GM12878 (cell line): ENCODE measurements around the gene SERTM2.
"Not testable (repeated sequence)": the region's sequence is repeated elsewhere in the genome, so short reads cannot be mapped to it uniquely, and the experiment has no call there.

Experiments used
- CHD1 ChIP-seq: IDR thresholded peaks from 2 replicates; pipeline ENCODE4 v1.6.1; 2012; ENCODE audit warnings: low read depth, low read length, improper control_type of control experiment
- CHD2 ChIP-seq: IDR thresholded peaks from 2 replicates; pipeline ENCODE4 v1.6.1; 2011; ENCODE audit warnings: low read depth, low read length, improper control_type of control experiment, borderline replicate concordance
- CTCF ChIP-seq, 3 experiments: IDR thresholded peaks in 2 of 3; conservative IDR thresholded peaks in 1 of 3; 2 replicates each; pipeline ENCODE4 v1.5.1; 2011; ENCODE audit warnings: low read depth in 3 of 3, low read length in 3 of 3, mild to moderate bottlenecking in 3 of 3, control low read depth in 2 of 3, moderate library complexity in 2 of 3, inconsistent platforms in 1 of 3, mixed read lengths in 1 of 3; ENCODE audit not compliant: control insufficient read depth in 2 of 3, insufficient read depth in 1 of 3; ENCODE audit errors: extremely low read depth in 1 of 3
- ELK1 ChIP-seq: IDR thresholded peaks from 2 replicates; pipeline ENCODE4 v1.6.1; 2012; ENCODE audit warnings: low read depth, low read length, improper control_type of control experiment
- EZH2 ChIP-seq: IDR thresholded peaks from 2 replicates; pipeline ENCODE4 v1.6.1; 2012; ENCODE audit warnings: low read depth, mild to moderate bottlenecking, control low read depth, inconsistent platforms, low read length, borderline replicate concordance; ENCODE audit not compliant: control insufficient read depth
- GABPA ChIP-seq: IDR thresholded peaks from 2 replicates; pipeline ENCODE4 v1.6.1; 2014; ENCODE audit warnings: antibody characterized with exemption, low read depth, mild to moderate bottlenecking, inconsistent platforms
- MYC ChIP-seq: IDR thresholded peaks from 2 replicates; pipeline ENCODE4 v1.6.1; 2011; ENCODE audit warnings: mild to moderate bottlenecking, low read length, moderate library complexity, inconsistent platforms; ENCODE audit not compliant: insufficient read depth, insufficient replicate concordance, insufficient read length, severe bottlenecking
- POLR2A ChIP-seq: IDR thresholded peaks from 2 replicates; pipeline ENCODE4 v1.6.1; 2011; ENCODE audit warnings: low read depth, mild to moderate bottlenecking, low read length
- POLR2AphosphoS5 ChIP-seq: IDR thresholded peaks from 2 replicates; pipeline ENCODE4 v1.6.1; 2011; ENCODE audit warnings: mild to moderate bottlenecking, low read length, inconsistent platforms
- SREBF2 ChIP-seq: IDR thresholded peaks from 2 replicates; pipeline ENCODE4 v1.6.1; 2012; ENCODE audit warnings: mild to moderate bottlenecking, low read length
- SUZ12 ChIP-seq: fragments of 200-600 bp; sonication (generic); IDR thresholded peaks from one replicate; pipeline ENCODE4 v1.6.1; 2018; ENCODE audit warnings: antibody characterized with exemption, mild to moderate bottlenecking; ENCODE audit not compliant: unreplicated experiment

- TF ChIP-seq POLR2AphosphoS5; CTCF (IDR thresholded peaks at IDR 0.05 in 2 of 3, conservative IDR thresholded peaks at IDR 0.05 in 1 of 3; ENCODE audit: control insufficient read depth in 2 of 3, extremely low read depth in 1 of 3, insufficient read depth in 1 of 3, low read depth in 3 of 3, low read length in 3 of 3); SUZ12; CHD1; SREBF2; MYC; CHD2; POLR2A; GABPA; ELK1; EZH2: not testable (repeated sequence)
Observed at GRCh38 chrX:111549235-111549634, 37.8 kb downstream of the SERTM2 start.
